HG02852 (cell line): ENCODE results near the gene P3H1.
"Not testable (repeated sequence)": the region's sequence is repeated elsewhere in the genome, so short reads cannot be mapped to it uniquely, and the experiment has no call there.

Experiments used
- ATAC-seq: cut with Tn5 transposase; IDR thresholded peaks from one replicate; pipeline ENCODE4 v1.9.1; 2021; ENCODE audit warnings: mild to moderate bottlenecking, moderate library complexity; ENCODE audit not compliant: unreplicated experiment

Gene P3H1

GRCh38 chr1:42733415-42734200 lies 33.2 kb downstream of the P3H1 start:
- ATAC-seq, result no peak

- ATAC-seq, result no peak
These were observed 34.6 kb downstream of the P3H1 start for GRCh38 chr1:42732126-42732680.

- ATAC-seq, result no peak
These were observed 35.2 kb downstream of the P3H1 start for GRCh38 chr1:42731585-42731984.

GRCh38 chr1:42730988-42731387 lies 35.8 kb downstream of the P3H1 start:
- ATAC-seq, result no peak

- no peak for ATAC-seq
These were observed 36.8 kb downstream of the P3H1 start for GRCh38 chr1:42730002-42730401.

GRCh38 chr1:42725820-42726219 lies 41.0 kb downstream of the P3H1 start:
- ATAC-seq, result not testable (repeated sequence)

- no peak for ATAC-seq
These were observed 43.3 kb downstream of the P3H1 start for GRCh38 chr1:42723511-42723910.

- not testable (repeated sequence) for ATAC-seq
These were observed 44.4 kb downstream of the P3H1 start for GRCh38 chr1:42722403-42722802.

GRCh38 chr1:42721926-42722325 lies 44.9 kb downstream of the P3H1 start:
- no peak for ATAC-seq

- no peak for ATAC-seq
These were observed 46.0 kb downstream of the P3H1 start for GRCh38 chr1:42720868-42721267.

- not testable (repeated sequence) for ATAC-seq
These were observed 52.4 kb downstream of the P3H1 start for GRCh38 chr1:42714441-42714840.

- ATAC-seq, result no peak
These were observed 53.5 kb downstream of the P3H1 start for GRCh38 chr1:42713293-42713692.

- not testable (repeated sequence) for ATAC-seq
These were observed 54.0 kb downstream of the P3H1 start for GRCh38 chr1:42712808-42713207.

GRCh38 chr1:42703888-42704464 lies 62.9 kb downstream of the P3H1 start:
- no peak for ATAC-seq

GRCh38 chr1:42700006-42700405 lies 66.8 kb downstream of the P3H1 start:
- ATAC-seq, result no peak

GRCh38 chr1:42698081-42698813 lies 68.6 kb downstream of the P3H1 start:
- no peak for ATAC-seq
